K562 (cell line): ENCODE results near the gene DLL4. TPM values are rescaled to one million over a fixed set of nuclear protein-coding genes. Genes with fewer than 3 reads are reported as not detected.

ENCODE experiments used
- BHLHE40 ChIP-seq: IDR thresholded peaks from 2 replicates; pipeline ENCODE4 v1.6.1; 2011; ENCODE audit warnings: low read length, improper control_type of control experiment
- CCAR2 ChIP-seq: fragments of 200-400 bp; formaldehyde crosslinking; IDR thresholded peaks from 2 replicates; pipeline ENCODE4 v1.6.1; 2017; ENCODE audit warnings: mild to moderate bottlenecking, low read depth, low read length
- CTCF ChIP-seq, 3 experiments: IDR thresholded peaks in 2 of 3; conservative IDR thresholded peaks in 1 of 3; 2 replicates each; pipeline ENCODE4 v1.5.1; 2011 to 2012; ENCODE audit warnings: low read length in 3 of 3, mild to moderate bottlenecking in 3 of 3, control low read depth in 2 of 3, improper control_type of control experiment in 1 of 3, inconsistent platforms in 1 of 3, low read depth in 1 of 3, mixed read lengths in 1 of 3, moderate library complexity in 1 of 3; ENCODE audit not compliant: insufficient read depth in 2 of 3
- ID3 ChIP-seq, 2 experiments: fragments of 250-450 bp in 1 of 2; fragments of 450-650 bp in 1 of 2; sonication (Bioruptor Pico) in 1 of 2; IDR thresholded peaks; 2 replicates each; pipeline versions ENCODE4 v1.6.1 to v1.8.0; 2016 to 2021; ENCODE audit warnings: mild to moderate bottlenecking in 2 of 2, moderate library complexity in 2 of 2, missing compliant biosample characterization in 1 of 2, missing genetic modification characterization in 1 of 2
- MTA2 ChIP-seq: fragments of 450-650 bp; IDR thresholded peaks from 2 replicates; pipeline ENCODE4 v1.6.1; 2016; ENCODE audit warnings: low read depth
- MYNN ChIP-seq, 2 experiments: sonication (generic); formaldehyde crosslinking in 1 of 2; IDR thresholded peaks; 2 replicates each; pipeline versions ENCODE4 v1.5.0 to v1.6.1; 2016 to 2020; ENCODE audit warnings: antibody characterized with exemption in 1 of 2, missing genetic modification reagents in 1 of 2
- NEUROD1 ChIP-seq: fragments of 150-350 bp; IDR thresholded peaks from 2 replicates; pipeline ENCODE4 v1.6.1; 2014; ENCODE audit warnings: borderline replicate concordance, low read length, low read depth; ENCODE audit not compliant: partially characterized antibody
- ZBTB1 ChIP-seq: sonication (generic); formaldehyde crosslinking; IDR thresholded peaks from 2 replicates; pipeline ENCODE4 v1.8.1; 2023; ENCODE audit warnings: missing genetic modification reagents, low read depth, mild to moderate bottlenecking, borderline replicate concordance
- ZNF583 ChIP-seq: fragments of 250-450 bp; sonication (Bioruptor Pico); IDR thresholded peaks from 2 replicates; pipeline ENCODE4 v1.4.0; 2020
- polyA plus RNA-seq, 8 experiments: library from polyadenylated mRNA; depleted of rRNA in 4 of 8; stranded (reverse) in 5 of 8; unstranded in 3 of 8; fragments of >200 nt; fragmentation: Nextera tagmentation in 2 of 8; fragmentation: Illumina TruSeq in 1 of 8; extraction: Ambion mirVana in 2 of 8; extraction: Trizol in 1 of 8; gene quantifications; 2 replicates each; pipeline versions ENCODE4 v1.2.1 to v1.2.3, GENCODE V29; 2011 to 2014; ENCODE audit warnings: inconsistent platforms in 1 of 8, missing spikeins in 1 of 8
- total RNA-seq, 7 experiments: library from RNA; depleted of rRNA in 6 of 7; stranded (reverse); fragments of >200 nt in 6 of 7; fragmentation: Illumina TruSeq in 2 of 7; extraction: Trizol in 2 of 7; gene quantifications; 2 replicates each; pipeline versions ENCODE4 v1.2.1 to v1.2.3, GENCODE V29; 2011 to 2021; ENCODE audit warnings: low replicate concordance in 1 of 7
- TF ChIP-seq, protein P1 (sequence below), 2 experiments: fragments of 450-650 bp in 1 of 2; sonication (generic) in 1 of 2; formaldehyde crosslinking in 1 of 2; IDR thresholded peaks; 2 replicates each; pipeline versions ENCODE4 v1.7.1 to v1.9.0; 2016 to 2022; ENCODE audit warnings: inconsistent platforms in 1 of 2, mild to moderate bottlenecking in 1 of 2, missing genetic modification reagents in 1 of 2
- TF ChIP-seq, protein P2 (sequence below), 2 experiments: IDR thresholded peaks; 2 replicates each; pipeline ENCODE4 v1.6.1; 2011; ENCODE audit warnings: borderline replicate concordance in 1 of 2, control low read depth in 1 of 2, low read depth in 1 of 2, low read length in 1 of 2, mild to moderate bottlenecking in 1 of 2, mixed read lengths in 1 of 2, moderate library complexity in 1 of 2; ENCODE audit not compliant: insufficient read depth in 1 of 2, insufficient read length in 1 of 2, poor library complexity in 1 of 2, severe bottlenecking in 1 of 2; ENCODE audit errors: extremely low read depth in 1 of 2

The DLL4 gene
- total and polyA plus RNA-seq, 9 of the 15 experiments (the other 6 are each of a cell fraction or from before 2014, with no cell fraction given): 0.04 to 1.1 (median 0.41) TPM; not detected in 1

DNA sequence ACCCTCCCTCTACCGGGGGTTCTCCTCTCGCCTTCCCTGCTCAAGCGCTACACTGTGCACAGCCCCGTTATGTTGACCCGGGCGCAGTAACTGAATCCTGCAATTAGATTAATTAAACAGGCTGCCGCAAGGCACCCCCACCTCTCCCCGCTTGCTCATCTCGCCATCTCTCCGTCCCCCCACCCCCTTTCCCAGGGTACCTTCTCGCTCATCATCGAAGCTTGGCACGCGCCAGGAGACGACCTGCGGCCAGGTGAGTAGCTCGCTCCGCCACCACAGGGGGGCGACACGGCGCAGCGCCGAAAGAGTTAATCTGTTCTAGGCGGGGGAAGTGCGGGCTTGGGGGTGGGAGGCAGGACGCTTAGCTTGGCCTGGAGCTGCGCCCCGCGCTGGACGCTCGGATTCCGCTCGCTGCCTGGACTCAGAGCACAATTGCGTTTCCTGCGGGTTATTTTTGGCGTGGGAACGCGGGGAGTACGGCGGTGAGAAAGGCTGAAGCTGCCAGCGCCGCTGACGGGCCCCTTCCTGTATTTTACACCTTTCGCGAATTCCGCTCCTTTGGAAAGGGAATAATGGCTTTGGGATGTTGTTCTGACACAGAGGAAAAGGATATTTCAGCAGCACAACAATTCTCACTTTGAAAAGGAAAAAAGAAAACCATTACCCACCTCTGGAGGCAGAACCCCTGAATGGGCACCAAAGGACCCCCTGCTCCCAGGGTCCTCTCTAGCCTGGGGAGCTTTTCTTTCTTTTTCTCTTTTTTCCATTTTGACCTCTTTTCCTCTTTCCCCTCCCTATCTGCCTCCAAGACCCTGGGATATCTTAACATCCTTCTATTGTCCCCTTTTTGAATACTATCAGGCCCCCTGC lies 1.5 kb downstream of the DLL4 start (continued):
- TF ChIP-seq, protein P1, sequence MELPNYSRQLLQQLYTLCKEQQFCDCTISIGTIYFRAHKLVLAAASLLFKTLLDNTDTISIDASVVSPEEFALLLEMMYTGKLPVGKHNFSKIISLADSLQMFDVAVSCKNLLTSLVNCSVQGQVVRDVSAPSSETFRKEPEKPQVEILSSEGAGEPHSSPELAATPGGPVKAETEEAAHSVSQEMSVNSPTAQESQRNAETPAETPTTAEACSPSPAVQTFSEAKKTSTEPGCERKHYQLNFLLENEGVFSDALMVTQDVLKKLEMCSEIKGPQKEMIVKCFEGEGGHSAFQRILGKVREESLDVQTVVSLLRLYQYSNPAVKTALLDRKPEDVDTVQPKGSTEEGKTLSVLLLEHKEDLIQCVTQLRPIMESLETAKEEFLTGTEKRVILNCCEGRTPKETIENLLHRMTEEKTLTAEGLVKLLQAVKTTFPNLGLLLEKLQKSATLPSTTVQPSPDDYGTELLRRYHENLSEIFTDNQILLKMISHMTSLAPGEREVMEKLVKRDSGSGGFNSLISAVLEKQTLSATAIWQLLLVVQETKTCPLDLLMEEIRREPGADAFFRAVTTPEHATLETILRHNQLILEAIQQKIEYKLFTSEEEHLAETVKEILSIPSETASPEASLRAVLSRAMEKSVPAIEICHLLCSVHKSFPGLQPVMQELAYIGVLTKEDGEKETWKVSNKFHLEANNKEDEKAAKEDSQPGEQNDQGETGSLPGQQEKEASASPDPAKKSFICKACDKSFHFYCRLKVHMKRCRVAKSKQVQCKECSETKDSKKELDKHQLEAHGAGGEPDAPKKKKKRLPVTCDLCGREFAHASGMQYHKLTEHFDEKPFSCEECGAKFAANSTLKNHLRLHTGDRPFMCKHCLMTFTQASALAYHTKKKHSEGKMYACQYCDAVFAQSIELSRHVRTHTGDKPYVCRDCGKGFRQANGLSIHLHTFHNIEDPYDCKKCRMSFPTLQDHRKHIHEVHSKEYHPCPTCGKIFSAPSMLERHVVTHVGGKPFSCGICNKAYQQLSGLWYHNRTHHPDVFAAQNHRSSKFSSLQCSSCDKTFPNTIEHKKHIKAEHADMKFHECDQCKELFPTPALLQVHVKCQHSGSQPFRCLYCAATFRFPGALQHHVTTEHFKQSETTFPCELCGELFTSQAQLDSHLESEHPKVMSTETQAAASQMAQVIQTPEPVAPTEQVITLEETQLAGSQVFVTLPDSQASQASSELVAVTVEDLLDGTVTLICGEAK (IDR thresholded peaks at IDR 0.05): peak; percentile 53; the same call in 1 of the 2 replicates
- TF ChIP-seq, protein P1 (CRISPR knock-in tag; IDR thresholded peaks at IDR 0.05): no peak
- no peak for TF ChIP-seq ZBTB1 (CRISPR knock-in tag)
- no peak for TF ChIP-seq CCAR2
- peak; percentile 52; the same call in 1 of the 2 replicates for TF ChIP-seq MYNN (IDR thresholded peaks at IDR 0.05)
- no peak for TF ChIP-seq MYNN (CRISPR knock-in tag; IDR thresholded peaks at IDR 0.05)
- no peak for TF ChIP-seq ID3 (CRISPR knock-in tag; IDR thresholded peaks at IDR 0.05)
- 0 out of 2 replicates have a peak, but pooled peaks have one; percentile 32 for TF ChIP-seq ID3 (tag; IDR thresholded peaks at IDR 0.05)
- TF ChIP-seq CTCF (IDR thresholded peaks at IDR 0.05 in 2 of 3, conservative IDR thresholded peaks at IDR 0.05 in 1 of 3; ENCODE audit: insufficient read depth in 2 of 3, low read depth in 1 of 3, low read length in 3 of 3): peak; percentile 57 to 92 (median 72)
- TF ChIP-seq BHLHE40: peak; percentile 45; the same call in 1 of the 2 replicates
- TF ChIP-seq, protein P2, sequence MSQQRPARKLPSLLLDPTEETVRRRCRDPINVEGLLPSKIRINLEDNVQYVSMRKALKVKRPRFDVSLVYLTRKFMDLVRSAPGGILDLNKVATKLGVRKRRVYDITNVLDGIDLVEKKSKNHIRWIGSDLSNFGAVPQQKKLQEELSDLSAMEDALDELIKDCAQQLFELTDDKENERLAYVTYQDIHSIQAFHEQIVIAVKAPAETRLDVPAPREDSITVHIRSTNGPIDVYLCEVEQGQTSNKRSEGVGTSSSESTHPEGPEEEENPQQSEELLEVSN (IDR thresholded peaks at IDR 0.05; ENCODE audit: borderline replicate concordance in 1 of 2, extremely low read depth in 1 of 2, insufficient read depth in 1 of 2, insufficient read length in 1 of 2, low read depth in 1 of 2, low read length in 1 of 2, poor library complexity in 1 of 2, severe bottlenecking in 1 of 2): peak; percentile 15 to 89
- TF ChIP-seq NEUROD1: peak; percentile 23
- no peak for TF ChIP-seq ZNF583
- TF ChIP-seq MTA2: peak; percentile 25; the same call in 1 of the 2 replicates
